Suprapubic skin (tissue), 3 donors: ENCODE data around the gene AK1.

Source experiments
- EP300 ChIP-seq: sonication (generic); formaldehyde crosslinking; IDR thresholded peaks from one replicate; pipeline ENCODE4 v1.6.1; 2017; ENCODE audit warnings: antibody characterized with exemption
- POLR2A ChIP-seq, 2 donors: fragments of 450-650 bp; IDR thresholded peaks; one replicate each; pipeline ENCODE4 v1.6.1; 2017; ENCODE audit warnings: antibody characterized with exemption in 2 of 2, mild to moderate bottlenecking in 2 of 2, moderate library complexity in 2 of 2
- TF ChIP-seq, protein P1 (sequence below), 2 donors: fragments of 200-600 bp in 1 of 2; fragments of 450-650 bp in 1 of 2; sonication (generic) in 1 of 2; IDR thresholded peaks; one replicate each; pipeline ENCODE4 v1.5.1; 2016 to 2019; ENCODE audit warnings: antibody characterized with exemption in 2 of 2, mild to moderate bottlenecking in 1 of 2, moderate library complexity in 1 of 2

DNA sequence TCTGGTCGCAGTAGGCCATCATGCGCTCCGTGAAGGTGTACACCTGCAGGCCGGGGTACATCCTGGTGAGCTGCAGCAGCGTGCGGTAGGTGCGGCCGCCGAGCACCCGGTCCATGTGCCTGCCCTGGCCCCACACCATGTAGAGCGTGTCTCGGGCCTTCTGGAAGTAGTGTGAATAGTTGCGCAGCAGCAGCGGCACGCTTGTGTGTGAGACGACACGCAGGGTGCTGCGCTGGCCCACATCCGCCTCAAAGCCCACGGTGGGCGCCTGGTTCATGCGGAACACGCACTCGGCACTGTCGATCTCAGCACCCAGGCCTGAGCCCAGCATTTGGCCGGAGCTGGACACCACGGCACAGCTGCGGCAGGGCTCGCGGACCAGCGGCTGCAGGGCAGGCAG is 34.8 kb upstream of the AK1 start:
- TF ChIP-seq, protein P1, sequence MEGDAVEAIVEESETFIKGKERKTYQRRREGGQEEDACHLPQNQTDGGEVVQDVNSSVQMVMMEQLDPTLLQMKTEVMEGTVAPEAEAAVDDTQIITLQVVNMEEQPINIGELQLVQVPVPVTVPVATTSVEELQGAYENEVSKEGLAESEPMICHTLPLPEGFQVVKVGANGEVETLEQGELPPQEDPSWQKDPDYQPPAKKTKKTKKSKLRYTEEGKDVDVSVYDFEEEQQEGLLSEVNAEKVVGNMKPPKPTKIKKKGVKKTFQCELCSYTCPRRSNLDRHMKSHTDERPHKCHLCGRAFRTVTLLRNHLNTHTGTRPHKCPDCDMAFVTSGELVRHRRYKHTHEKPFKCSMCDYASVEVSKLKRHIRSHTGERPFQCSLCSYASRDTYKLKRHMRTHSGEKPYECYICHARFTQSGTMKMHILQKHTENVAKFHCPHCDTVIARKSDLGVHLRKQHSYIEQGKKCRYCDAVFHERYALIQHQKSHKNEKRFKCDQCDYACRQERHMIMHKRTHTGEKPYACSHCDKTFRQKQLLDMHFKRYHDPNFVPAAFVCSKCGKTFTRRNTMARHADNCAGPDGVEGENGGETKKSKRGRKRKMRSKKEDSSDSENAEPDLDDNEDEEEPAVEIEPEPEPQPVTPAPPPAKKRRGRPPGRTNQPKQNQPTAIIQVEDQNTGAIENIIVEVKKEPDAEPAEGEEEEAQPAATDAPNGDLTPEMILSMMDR (IDR thresholded peaks at IDR 0.05): no peak
- no peak for TF ChIP-seq POLR2A (IDR thresholded peaks at IDR 0.05)
- no peak for TF ChIP-seq EP300
